ENCODE data around the gene FHL2. TPM values are rescaled to one million over a fixed set of nuclear protein-coding genes. Genes with fewer than 3 reads are reported as not detected.

FHL2 gene
- total RNA-seq, 4 donors from 2014 or later: 41.8 to 75.9 (median 65.3) TPM

GRCh38 chr2:105371810-105372209, 27.0 kb downstream of the FHL2 start:
- Histone ChIP-seq H3K27ac (peak overlapping the region in 2 of 4 donors; percentile 24 to 44), H3K9me3 (no peaks in the 10 kb centered on the region), H3K36me3 (peaks cover 0 to 52% (median 0%) of the 10 kb centered on the region in 3 donors), H3K4me1 (peaks cover 0 to 42% (median 0%) of the 10 kb centered on the region in 4 donors), H3K27me3 (no peaks in the 10 kb centered on the region), H3K4me3 (no peak overlapping the region)
- no peak for TF ChIP-seq POLR2A (IDR thresholded peaks at IDR 0.05)
- TF ChIP-seq CTCF (IDR thresholded peaks at IDR 0.05): no peak
- no peak for DNase-seq

GRCh38 chr2:105371156-105371555, 27.7 kb downstream of the FHL2 start:
- Histone ChIP-seq H3K4me1 (peaks cover 0 to 42% (median 0%) of the 10 kb centered on the region in 4 donors), H3K27me3 (no peaks in the 10 kb centered on the region), H3K9me3 (no peaks in the 10 kb centered on the region), H3K4me3 (no peak overlapping the region), H3K36me3 (peaks cover 0 to 57% (median 0%) of the 10 kb centered on the region in 3 donors), H3K27ac (peak overlapping the region in 1 of 4 donors; percentile 44)
- TF ChIP-seq POLR2A (IDR thresholded peaks at IDR 0.05) (no peak), CTCF (IDR thresholded peaks at IDR 0.05) (no peak)
- no peak for DNase-seq

GRCh38 chr2:105369777-105370690, 28.8 kb downstream of the FHL2 start:
- no peak overlapping the region for H3K4me3 ChIP-seq
- peaks cover 0 to 62% (median 0%) of the 10 kb centered on the region in 3 donors for H3K36me3 ChIP-seq

GRCh38 chr2:105368759-105369408, 30.0 kb downstream of the FHL2 start:
- no peak overlapping the region for H3K27ac ChIP-seq
- TF ChIP-seq POLR2A (IDR thresholded peaks at IDR 0.05) (no peak), CTCF (IDR thresholded peaks at IDR 0.05) (no peak)
- peaks cover 0 to 74% (median 0%) of the 10 kb centered on the region in 3 donors for H3K36me3 ChIP-seq
- no peaks in the 10 kb centered on the region for H3K9me3 ChIP-seq
- no peak for DNase-seq
- H3K27me3 ChIP-seq: no peaks in the 10 kb centered on the region
- no peak overlapping the region for H3K4me3 ChIP-seq
- peaks cover 0 to 29% (median 0%) of the 10 kb centered on the region in 4 donors for H3K4me1 ChIP-seq

More at GRCh38 chr2:105369777-105370690, 28.8 kb downstream of the FHL2 start:
- Histone ChIP-seq H3K9me3 (no peaks in the 10 kb centered on the region), H3K27ac (peak overlapping the region in 2 of 4 donors; percentile 10 to 44), H3K4me1 (peaks cover 0 to 37% (median 0%) of the 10 kb centered on the region in 4 donors), H3K27me3 (no peaks in the 10 kb centered on the region)
- DNase-seq: peak; percentile 83 to 95 (median 92)
- TF ChIP-seq CTCF (IDR thresholded peaks at IDR 0.05): peak; percentile 80 to 98 (median 94)
- no peak for TF ChIP-seq POLR2A (IDR thresholded peaks at IDR 0.05)

GRCh38 chr2:105365206-105365605, 33.6 kb downstream of the FHL2 start:
- no peaks in the 10 kb centered on the region for H3K9me3 ChIP-seq
- no peak for DNase-seq
- TF ChIP-seq CTCF (IDR thresholded peaks at IDR 0.05) (no peak), POLR2A (IDR thresholded peaks at IDR 0.05) (no peak)

More at GRCh38 chr2:105365206-105365605, 33.6 kb downstream of the FHL2 start:
- Histone ChIP-seq H3K4me3 (no peak overlapping the region), H3K4me1 (peaks cover 0 to 20% (median 0%) of the 10 kb centered on the region in 4 donors), H3K36me3 (peaks cover 0 to 82% (median 0%) of the 10 kb centered on the region in 3 donors), H3K27ac (no peak overlapping the region), H3K27me3 (no peaks in the 10 kb centered on the region)

Measured in Peyer's patch (tissue), 4 donors.